Neuron (in vitro differentiated cells): ENCODE results near the gene SP8.

Experiments
- H2AFZ ChIP-seq: one replicate; pipeline ENCODE4 v1.6.1; 2013; ENCODE audit warnings: low read depth, mild to moderate bottlenecking, inconsistent platforms, low read length, moderate library complexity
- H3K27me3 ChIP-seq: one replicate; pipeline ENCODE4 v1.6.1; 2013; ENCODE audit warnings: low read length; ENCODE audit not compliant: insufficient read depth
- H3K36me3 ChIP-seq: one replicate; pipeline ENCODE4 v1.6.1; 2013; ENCODE audit warnings: low read length; ENCODE audit not compliant: insufficient read depth
- H3K4me1 ChIP-seq: one replicate; pipeline ENCODE4 v1.6.1; 2013; ENCODE audit warnings: low read length; ENCODE audit not compliant: insufficient read depth
- H3K4me3 ChIP-seq: 2 replicates; pipeline ENCODE4 v1.5.1; 2013; ENCODE audit warnings: mild to moderate bottlenecking, low read length, moderate library complexity
- H3K9me3 ChIP-seq: one replicate; pipeline ENCODE4 v1.6.1; 2013; ENCODE audit warnings: low read length

The SP8 gene

GRCh38 chr7:20790375-20790774 lies 3.7 kb upstream of the SP8 start:
- H3K27me3 ChIP-seq, result peaks cover 80% of the 10 kb centered on the region
- H3K9me3 ChIP-seq, result no peaks in the 10 kb centered on the region
- H3K4me3 ChIP-seq, result no peak overlapping the region
- no peaks in the 10 kb centered on the region for H3K36me3 ChIP-seq
- H2AFZ ChIP-seq, result no peak overlapping the region
- peaks cover 36% of the 10 kb centered on the region for H3K4me1 ChIP-seq

GRCh38 chr7:20788420-20788990 lies 1.8 kb upstream of the SP8 start:
- Histone ChIP-seq H2AFZ (no peak overlapping the region), H3K9me3 (no peaks in the 10 kb centered on the region), H3K36me3 (no peaks in the 10 kb centered on the region), H3K4me1 (peaks cover 31% of the 10 kb centered on the region), H3K27me3 (peaks cover 80% of the 10 kb centered on the region), H3K4me3 (no peak overlapping the region)

DNA sequence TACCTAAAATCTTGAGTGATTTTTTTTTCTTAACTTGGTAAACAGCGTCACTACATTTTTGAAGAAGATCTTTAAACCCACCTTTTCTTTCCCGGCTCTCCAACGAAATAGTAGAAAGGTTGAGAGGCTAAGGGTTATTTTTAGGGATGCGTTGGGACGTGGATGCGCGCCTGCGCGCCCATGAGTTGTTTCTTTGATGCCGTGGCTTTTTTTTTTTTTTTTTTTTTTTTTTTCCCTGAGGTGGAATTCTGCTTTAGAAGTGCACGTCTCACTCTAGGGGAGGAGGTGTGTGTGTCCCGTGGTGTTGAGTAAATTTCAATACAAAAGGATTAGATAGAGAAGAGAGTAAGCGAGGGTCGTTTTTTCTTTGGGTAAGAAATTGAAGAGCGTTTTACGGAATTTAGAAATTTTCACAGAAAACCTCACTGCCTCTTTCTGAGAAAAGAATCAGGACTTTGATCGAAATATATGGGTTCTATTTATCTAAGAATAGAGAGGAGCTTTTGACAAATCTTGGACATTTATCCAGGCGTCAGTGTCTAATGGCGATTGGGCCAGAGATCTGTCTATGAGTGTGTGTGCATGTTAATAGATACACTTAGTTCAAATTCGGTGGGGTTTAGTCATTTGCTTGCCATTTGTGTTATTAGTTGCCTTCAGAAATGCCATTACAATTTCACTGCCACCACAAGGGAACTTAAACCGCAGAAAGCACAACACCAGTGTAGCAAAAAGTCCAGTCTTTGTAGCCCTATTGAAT lies 1.2 kb upstream of the SP8 start:
- Histone ChIP-seq H3K9me3 (no peaks in the 10 kb centered on the region), H3K4me1 (peaks cover 25% of the 10 kb centered on the region), H3K36me3 (no peaks in the 10 kb centered on the region), H3K4me3 (peak overlapping the region; percentile 64), H3K27me3 (peaks cover 84% of the 10 kb centered on the region), H2AFZ (peak overlapping the region; percentile 33)

GRCh38 chr7:20786421-20786778 lies 286 bp downstream of the SP8 start:
- Histone ChIP-seq H3K4me3 (peak overlapping the region; percentile 64), H2AFZ (peak overlapping the region; percentile 33), H3K9me3 (no peaks in the 10 kb centered on the region)

GRCh38 chr7:20786049-20786412 lies 655 bp downstream of the SP8 start:
- Histone ChIP-seq H3K27me3 (peaks cover 79% of the 10 kb centered on the region), H3K4me1 (peaks cover 19% of the 10 kb centered on the region), H3K36me3 (no peaks in the 10 kb centered on the region), H3K9me3 (no peaks in the 10 kb centered on the region), H2AFZ (peak overlapping the region; percentile 33), H3K4me3 (peak overlapping the region; percentile 64)

More at GRCh38 chr7:20786421-20786778, 286 bp downstream of the SP8 start:
- no peaks in the 10 kb centered on the region for H3K36me3 ChIP-seq
- H3K27me3 ChIP-seq, result peaks cover 81% of the 10 kb centered on the region
- H3K4me1 ChIP-seq, result peaks cover 21% of the 10 kb centered on the region

GRCh38 chr7:20785157-20786048 lies 1.3 kb downstream of the SP8 start:
- peaks cover 78% of the 10 kb centered on the region for H3K27me3 ChIP-seq
- H3K36me3 ChIP-seq, result no peaks in the 10 kb centered on the region
- no peaks in the 10 kb centered on the region for H3K9me3 ChIP-seq
- H3K4me1 ChIP-seq, result peaks cover 18% of the 10 kb centered on the region
- H2AFZ ChIP-seq, result peak overlapping the region; percentile 33
- peak overlapping the region; percentile 64 for H3K4me3 ChIP-seq

DNA sequence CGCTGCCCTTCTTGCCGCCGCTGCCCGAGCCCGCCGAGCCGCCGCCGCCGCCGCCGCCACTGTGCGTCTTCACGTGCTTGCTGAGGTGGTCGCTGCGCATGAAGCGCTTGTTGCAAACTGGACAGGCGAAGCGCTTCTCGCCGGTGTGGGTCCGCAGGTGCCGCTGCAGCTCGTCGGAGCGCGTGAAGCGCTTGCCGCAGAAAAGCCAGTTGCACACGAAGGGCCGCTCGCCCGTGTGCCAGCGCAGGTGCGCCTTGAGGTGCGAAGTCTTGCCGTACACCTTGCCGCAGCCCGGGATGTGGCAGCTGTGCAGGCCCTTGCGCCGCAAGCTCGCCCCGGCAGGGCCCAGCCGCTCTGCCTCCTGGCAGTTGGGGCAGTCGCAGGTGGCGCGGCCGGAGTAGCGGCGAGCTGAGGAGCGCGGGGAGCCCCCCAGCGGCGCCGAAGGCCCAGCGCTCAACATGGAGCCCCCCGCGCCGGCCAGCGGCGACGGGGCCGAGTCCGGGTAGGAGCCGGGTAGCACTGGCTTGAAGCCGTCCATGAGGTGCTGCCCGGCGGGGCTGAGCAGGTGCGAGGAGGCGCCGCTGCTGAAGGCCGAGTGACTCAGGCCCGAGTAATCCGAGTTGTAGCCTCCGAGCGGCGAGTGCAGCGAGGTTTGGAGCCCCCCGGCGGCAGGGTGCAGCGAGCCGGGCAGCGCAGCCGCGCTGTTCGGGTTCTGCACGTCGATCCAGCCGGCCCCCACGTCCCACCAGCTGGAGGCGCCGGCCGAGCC lies 2.1 kb downstream of the SP8 start:
- no peaks in the 10 kb centered on the region for H3K36me3 ChIP-seq
- H3K27me3 ChIP-seq, result peaks cover 78% of the 10 kb centered on the region
- peak overlapping the region; percentile 18 for H3K4me3 ChIP-seq
- H2AFZ ChIP-seq, result peak overlapping the region; percentile 33
- H3K9me3 ChIP-seq, result no peaks in the 10 kb centered on the region
- H3K4me1 ChIP-seq, result peaks cover 18% of the 10 kb centered on the region

- H3K4me3 ChIP-seq, result peak overlapping the region; percentile 34
- H3K4me1 ChIP-seq, result peaks cover 18% of the 10 kb centered on the region
- peaks cover 78% of the 10 kb centered on the region for H3K27me3 ChIP-seq
- H3K36me3 ChIP-seq, result no peaks in the 10 kb centered on the region
- H3K9me3 ChIP-seq, result no peaks in the 10 kb centered on the region
- H2AFZ ChIP-seq, result no peak overlapping the region
These were observed 2.8 kb downstream of the SP8 start for GRCh38 chr7:20783700-20784387.

DNA sequence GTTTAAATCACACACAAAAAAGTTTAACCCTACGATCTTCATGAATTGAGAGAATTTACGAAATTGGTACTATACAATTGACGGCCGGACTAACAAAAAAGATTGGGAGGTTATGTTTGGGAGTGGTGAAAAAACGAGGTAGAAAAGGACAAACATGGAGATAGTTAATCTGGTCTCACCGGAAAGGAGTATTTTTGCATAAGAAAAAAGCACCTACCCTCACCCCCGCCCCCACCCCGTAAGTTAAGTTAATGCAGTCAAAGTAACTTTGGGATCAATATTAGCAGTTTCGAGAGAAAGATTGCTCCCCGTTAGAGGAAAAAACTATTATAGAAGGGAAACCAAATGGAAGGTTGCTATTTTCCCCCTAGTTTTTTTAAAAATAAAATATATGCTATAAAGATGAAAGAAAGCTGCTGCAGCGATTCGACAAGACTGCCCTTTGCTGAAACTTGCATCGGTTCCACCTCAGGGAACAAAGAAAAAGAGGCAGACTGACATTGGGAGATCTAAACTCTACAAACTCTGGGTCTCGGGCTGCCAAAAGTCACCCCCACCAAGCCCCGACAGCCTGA lies 3.5 kb downstream of the SP8 start:
- peaks cover 72% of the 10 kb centered on the region for H3K27me3 ChIP-seq
- peaks cover 18% of the 10 kb centered on the region for H3K4me1 ChIP-seq

DNA sequence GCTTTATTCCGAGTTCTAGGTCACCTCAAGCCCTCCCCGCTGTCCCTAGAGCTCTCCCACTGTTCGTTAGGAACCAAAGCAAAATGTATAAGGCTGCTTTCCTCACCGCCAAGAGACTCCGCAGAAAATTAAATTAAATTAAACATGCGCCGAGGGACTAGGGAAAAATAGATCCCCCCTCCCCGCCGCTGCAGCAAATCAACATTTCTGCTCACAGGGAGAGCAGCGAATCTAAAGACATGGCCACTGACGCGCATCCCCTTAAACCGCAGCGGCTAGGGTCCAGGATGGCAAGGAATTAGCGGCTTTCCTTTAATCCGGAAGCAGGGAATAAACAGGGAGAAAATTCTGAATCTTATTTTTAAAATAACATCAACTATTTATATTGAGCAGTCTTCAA lies 7.6 kb downstream of the SP8 start:
- no peaks in the 10 kb centered on the region for H3K36me3 ChIP-seq
- no peaks in the 10 kb centered on the region for H3K4me1 ChIP-seq
- no peak overlapping the region for H2AFZ ChIP-seq
- peaks cover 74% of the 10 kb centered on the region for H3K27me3 ChIP-seq
- no peak overlapping the region for H3K4me3 ChIP-seq
- H3K9me3 ChIP-seq, result no peaks in the 10 kb centered on the region

More for the DNA sequence above, 3.5 kb downstream of the SP8 start:
- H2AFZ ChIP-seq, result no peak overlapping the region
- H3K9me3 ChIP-seq, result no peaks in the 10 kb centered on the region
- H3K4me3 ChIP-seq, result peak overlapping the region; percentile 34
- H3K36me3 ChIP-seq, result no peaks in the 10 kb centered on the region

DNA sequence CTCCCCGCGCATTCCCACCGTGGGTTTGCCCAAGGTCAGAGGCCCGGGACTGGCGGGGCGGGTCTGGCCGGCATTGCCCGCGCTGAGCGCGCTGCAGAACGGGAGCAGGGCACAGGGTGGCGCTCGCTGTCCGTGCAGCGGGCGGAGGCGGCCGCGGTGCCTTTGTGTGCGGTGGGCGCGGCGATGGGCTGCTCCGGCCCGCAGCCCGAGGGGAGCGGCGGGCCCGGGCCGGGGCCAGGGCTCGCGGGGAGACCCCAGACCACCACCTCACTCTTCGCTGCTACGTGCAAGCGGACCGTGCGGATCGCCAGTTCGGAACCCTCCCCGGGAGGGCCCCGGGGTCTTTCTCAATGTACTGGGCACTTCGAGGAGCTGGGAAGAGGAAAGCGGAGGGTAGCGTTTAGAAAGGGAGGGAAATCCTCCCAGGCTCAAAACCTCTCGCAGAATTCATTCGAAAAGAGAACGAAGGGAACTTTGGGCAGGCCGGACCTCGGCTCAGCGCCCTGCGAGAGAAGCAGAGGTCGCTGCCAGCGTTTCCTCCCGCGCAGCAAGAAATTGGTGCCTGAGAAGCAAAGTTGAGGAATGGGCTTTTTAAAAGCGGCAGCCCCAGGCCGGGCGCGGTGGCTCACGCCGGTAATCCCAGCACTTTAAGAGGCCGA lies 8.5 kb downstream of the SP8 start:
- Histone ChIP-seq H3K4me1 (no peaks in the 10 kb centered on the region), H3K4me3 (peak overlapping the region; percentile 39), H3K9me3 (no peaks in the 10 kb centered on the region), H3K36me3 (no peaks in the 10 kb centered on the region), H3K27me3 (peaks cover 66% of the 10 kb centered on the region), H2AFZ (peak overlapping the region; percentile 84)
